Neuronal stem cell (in vitro differentiated cells): ENCODE measurements around the gene OPTC.
A peak's percentile ranks its signal among the peaks of the same experiment; 100 is the strongest.

Source experiments
- DNase-seq: peaks from one replicate; pipeline ENCODE4 v3.0.0-alpha.2; 2013; ENCODE audit warnings: low spot score
- H2AFZ ChIP-seq: one replicate; pipeline ENCODE4 v1.6.1; 2013; ENCODE audit warnings: mild to moderate bottlenecking, low read length, inconsistent platforms
- H2AK5ac ChIP-seq: 2 replicates; pipeline ENCODE4 v1.6.1; 2013; ENCODE audit warnings: low read depth, mild to moderate bottlenecking, inconsistent platforms, low read length, moderate library complexity, mixed read lengths
- H2BK120ac ChIP-seq: 2 replicates; pipeline ENCODE4 v1.6.1; 2013; ENCODE audit warnings: low read depth, mild to moderate bottlenecking, inconsistent platforms, low read length, moderate library complexity, mixed read lengths
- H2BK12ac ChIP-seq: one replicate; pipeline ENCODE4 v1.6.1; 2013; ENCODE audit warnings: low read length, inconsistent platforms
- H2BK15ac ChIP-seq: 2 replicates; pipeline ENCODE4 v1.6.1; 2013; ENCODE audit warnings: mild to moderate bottlenecking, low read length, inconsistent platforms, mixed read lengths
- H2BK5ac ChIP-seq: one replicate; pipeline ENCODE4 v1.6.1; 2013; ENCODE audit warnings: inconsistent platforms, mild to moderate bottlenecking, low read length, moderate library complexity
- H3K14ac ChIP-seq: one replicate; pipeline ENCODE4 v1.6.1; 2013; ENCODE audit warnings: low read length, inconsistent platforms
- H3K18ac ChIP-seq: 2 replicates; pipeline ENCODE4 v1.6.1; 2013; ENCODE audit warnings: low read length, inconsistent platforms
- H3K23ac ChIP-seq: 2 replicates; pipeline ENCODE4 v1.6.1; 2013; ENCODE audit warnings: low read depth, mild to moderate bottlenecking, mixed read lengths, low read length, inconsistent platforms; ENCODE audit not compliant: poor library complexity
- H3K27ac ChIP-seq: replicated peaks from 3 replicates; pipeline ENCODE4 v1.5.1; 2013; ENCODE audit warnings: low read length, inconsistent platforms
- H3K27me3 ChIP-seq, 3 experiments: 2 replicates each; pipeline ENCODE4 v1.6.1; 2013; ENCODE audit warnings: low read length in 3 of 3, mild to moderate bottlenecking in 2 of 3, inconsistent platforms in 1 of 3, low read depth in 1 of 3, mixed read lengths in 1 of 3, moderate library complexity in 1 of 3; ENCODE audit not compliant: control insufficient read depth in 3 of 3, insufficient read depth in 3 of 3
- H3K36me3 ChIP-seq, 2 donors: replicated peaks in 1 of 2; 2 replicates each; pipeline ENCODE4 v1.6.1; 2013; ENCODE audit warnings: low read length in 2 of 2; ENCODE audit not compliant: control insufficient read depth in 2 of 2, insufficient read depth in 2 of 2
- H3K4ac ChIP-seq: 2 replicates; pipeline ENCODE4 v1.6.1; 2013; ENCODE audit warnings: inconsistent platforms, mild to moderate bottlenecking, low read length, moderate library complexity
- H3K4me1 ChIP-seq, 2 donors: 1 replicate in 1 of 2; 2 replicates in 1 of 2; pipeline ENCODE4 v1.6.1; 2013; ENCODE audit warnings: low read length in 2 of 2, low read depth in 1 of 2; ENCODE audit not compliant: control insufficient read depth in 2 of 2, insufficient read depth in 1 of 2
- H3K4me2 ChIP-seq: one replicate; pipeline ENCODE4 v1.6.1; 2013; ENCODE audit warnings: mild to moderate bottlenecking, low read length, inconsistent platforms; ENCODE audit not compliant: insufficient read depth, poor library complexity, severe bottlenecking
- H3K4me3 ChIP-seq, 2 donors: 2 replicates each; pipeline ENCODE4 v1.5.1; 2013; ENCODE audit warnings: low read length in 2 of 2, mild to moderate bottlenecking in 2 of 2, inconsistent platforms in 1 of 2, moderate library complexity in 1 of 2
- H3K79me1 ChIP-seq: one replicate; pipeline ENCODE4 v1.6.1; 2013; ENCODE audit warnings: low read depth, mild to moderate bottlenecking, inconsistent platforms, low read length, moderate library complexity
- H3K9ac ChIP-seq: one replicate; pipeline ENCODE4 v1.6.1; 2013; ENCODE audit warnings: mild to moderate bottlenecking, low read depth, low read length, inconsistent platforms; ENCODE audit not compliant: poor library complexity
- H3K9me3 ChIP-seq, 2 donors: replicated peaks in 1 of 2; 2 replicates each; pipeline versions ENCODE3 to v1.6.1; 2013; ENCODE audit warnings: low read length in 2 of 2, mild to moderate bottlenecking in 2 of 2, inconsistent platforms in 1 of 2, low read depth in 1 of 2, mixed read lengths in 1 of 2, moderate library complexity in 1 of 2; ENCODE audit not compliant: control insufficient read depth in 2 of 2, insufficient read depth in 1 of 2
- H4K8ac ChIP-seq: one replicate; pipeline ENCODE4 v1.6.1; 2013; ENCODE audit warnings: low read depth, mild to moderate bottlenecking, inconsistent platforms, low read length, moderate library complexity
- H4K91ac ChIP-seq: one replicate; pipeline ENCODE4 v1.6.1; 2013; ENCODE audit warnings: low read length, low read depth, mild to moderate bottlenecking, inconsistent platforms; ENCODE audit not compliant: poor library complexity
- WGBS, 2 donors: extraction: QIAGEN DNeasy Blood & Tissue Kit; methylation state at CpG; one replicate each; pipeline ENCODE4 v1.1.7; 2013; ENCODE audit warnings: missing lambda C conversion rate in 2 of 2, mixed read lengths in 1 of 2; ENCODE audit not compliant: insufficient read length in 2 of 2, insufficient replicate concordance in 1 of 2; ENCODE audit errors: extremely low coverage in 2 of 2; 5-methylcytosine and 5-hydroxymethylcytosine counted together

OPTC gene

GRCh38 chr1:203451836-203452784 is 41.8 kb upstream of the OPTC start:
- no peak overlapping the region for H3K4ac ChIP-seq
- H3K23ac ChIP-seq = no peak overlapping the region
- no peak overlapping the region for H2AK5ac ChIP-seq
- H3K27me3 ChIP-seq = peaks cover 0 to 61% (median 0%) of the 10 kb centered on the region in 3 experiments
- no peak overlapping the region for H2AFZ ChIP-seq
- H3K9ac ChIP-seq = no peak overlapping the region
- no peaks in the 10 kb centered on the region for H3K9me3 ChIP-seq
- H4K8ac ChIP-seq = no peak overlapping the region
- H3K4me1 ChIP-seq = peaks cover 3 to 25% of the 10 kb centered on the region in 2 donors
- H2BK120ac ChIP-seq = no peak overlapping the region
- H3K36me3 ChIP-seq = no peaks in the 10 kb centered on the region
- no peak overlapping the region for H2BK15ac ChIP-seq
- no peak overlapping the region for H3K27ac ChIP-seq
- H3K4me2 ChIP-seq = no peak overlapping the region
- H4K91ac ChIP-seq = no peak overlapping the region
- H3K4me3 ChIP-seq = no peak overlapping the region
- H2BK5ac ChIP-seq = no peak overlapping the region
- H3K79me1 ChIP-seq = no peaks in the 10 kb centered on the region
- WGBS, 2 donors = no CpG with 5 or more reads among the region's 2 CpGs
- DNase-seq = no peak
- H3K18ac ChIP-seq = peak overlapping the region; percentile 7
- H2BK12ac ChIP-seq = no peak overlapping the region
- no peak overlapping the region for H3K14ac ChIP-seq

DNA sequence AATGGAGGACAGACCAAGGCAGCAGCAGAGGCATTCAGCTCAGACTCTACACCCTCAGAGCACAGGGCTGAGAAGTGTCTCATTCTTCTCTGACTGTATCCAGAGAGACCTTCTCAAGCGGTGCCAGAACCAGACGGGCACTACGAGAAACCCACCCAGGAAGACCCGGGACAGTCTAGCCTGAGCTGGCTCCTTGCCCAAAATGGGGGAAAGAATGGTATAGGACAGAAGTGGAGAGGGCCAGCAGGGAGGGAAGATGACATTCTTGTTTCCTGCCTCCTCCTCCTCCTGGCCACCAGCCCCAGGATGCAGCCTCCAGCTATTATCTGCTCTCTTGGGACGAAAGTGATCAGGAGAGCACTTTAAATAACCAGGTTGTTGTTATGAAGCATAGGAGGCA is 40.9 kb upstream of the OPTC start:
- H3K18ac ChIP-seq = no peak overlapping the region
- H3K79me1 ChIP-seq = no peaks in the 10 kb centered on the region
- no peak for DNase-seq
- WGBS, 2 donors = no CpG with 5 or more reads among the region's 5 CpGs
- H2BK120ac ChIP-seq = no peak overlapping the region
- no peaks in the 10 kb centered on the region for H3K9me3 ChIP-seq
- peak overlapping the region; percentile 51 for H2BK12ac ChIP-seq
- H3K4me3 ChIP-seq = no peak overlapping the region
- no peak overlapping the region for H3K27ac ChIP-seq
- H4K8ac ChIP-seq = no peak overlapping the region
- H3K14ac ChIP-seq = no peak overlapping the region
- no peak overlapping the region for H2BK15ac ChIP-seq
- H2AFZ ChIP-seq = no peak overlapping the region
- H2BK5ac ChIP-seq = no peak overlapping the region
- peaks cover 0 to 56% (median 0%) of the 10 kb centered on the region in 3 experiments for H3K27me3 ChIP-seq
- no peak overlapping the region for H3K9ac ChIP-seq
- no peak overlapping the region for H3K23ac ChIP-seq
- H2AK5ac ChIP-seq = no peak overlapping the region
- no peaks in the 10 kb centered on the region for H3K36me3 ChIP-seq
- H3K4me1 ChIP-seq = peaks cover 3 to 25% of the 10 kb centered on the region in 2 donors
- no peak overlapping the region for H4K91ac ChIP-seq
- no peak overlapping the region for H3K4ac ChIP-seq
- H3K4me2 ChIP-seq = no peak overlapping the region

GRCh38 chr1:203453616-203454015 is 40.3 kb upstream of the OPTC start:
- H3K18ac ChIP-seq = no peak overlapping the region
- peaks cover 0 to 50% (median 0%) of the 10 kb centered on the region in 3 experiments for H3K27me3 ChIP-seq
- H2BK15ac ChIP-seq = peak overlapping the region; percentile 8
- H3K9ac ChIP-seq = no peak overlapping the region
- H3K4me3 ChIP-seq = no peak overlapping the region
- H2AFZ ChIP-seq = no peak overlapping the region
- WGBS, 2 donors = no CpG with 5 or more reads among the region's 5 CpGs
- H2BK120ac ChIP-seq = no peak overlapping the region
- no peak overlapping the region for H3K14ac ChIP-seq
- peaks cover 2 to 19% of the 10 kb centered on the region in 2 donors for H3K4me1 ChIP-seq
- H2BK5ac ChIP-seq = no peak overlapping the region
- no peaks in the 10 kb centered on the region for H3K9me3 ChIP-seq
- H2AK5ac ChIP-seq = no peak overlapping the region
- no peak overlapping the region for H3K23ac ChIP-seq
- no peak overlapping the region for H3K27ac ChIP-seq
- H3K79me1 ChIP-seq = no peaks in the 10 kb centered on the region
- no peak overlapping the region for H4K8ac ChIP-seq
- H3K36me3 ChIP-seq = no peaks in the 10 kb centered on the region
- no peak overlapping the region for H3K4ac ChIP-seq
- DNase-seq = no peak
- no peak overlapping the region for H4K91ac ChIP-seq
- no peak overlapping the region for H2BK12ac ChIP-seq
- no peak overlapping the region for H3K4me2 ChIP-seq

DNA sequence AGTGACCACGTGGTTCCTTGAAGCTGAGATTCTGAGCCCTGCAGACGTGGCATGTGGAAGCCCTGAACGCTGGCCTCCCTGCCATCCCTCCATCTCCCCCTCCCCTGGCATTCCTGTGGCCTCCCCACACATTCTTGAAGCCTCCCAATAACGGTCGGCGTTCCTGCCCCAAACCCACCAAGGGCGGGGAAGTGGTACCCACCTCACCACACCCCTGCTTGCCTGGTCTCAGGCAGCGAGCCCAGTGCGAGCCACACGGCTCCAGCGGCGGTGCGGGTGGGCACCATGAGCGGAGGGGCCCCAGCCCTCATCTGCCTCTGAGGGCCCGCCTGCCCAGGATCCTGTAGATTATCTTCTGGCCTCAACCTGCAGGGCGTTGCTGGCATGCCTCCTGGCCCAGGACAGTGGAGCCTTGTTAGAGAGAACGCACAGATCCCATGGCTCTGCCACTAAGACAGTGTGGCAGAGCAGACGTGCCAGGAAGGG is 38.9 kb upstream of the OPTC start:
- peaks cover 0 to 38% (median 0%) of the 10 kb centered on the region in 3 experiments for H3K27me3 ChIP-seq
- peak overlapping the region; percentile 92 for H3K14ac ChIP-seq
- DNase-seq = no peak
- H3K4ac ChIP-seq = peak overlapping the region; percentile 45
- H3K9me3 ChIP-seq = no peaks in the 10 kb centered on the region
- H3K79me1 ChIP-seq = no peaks in the 10 kb centered on the region
- H3K4me2 ChIP-seq = no peak overlapping the region
- H2BK5ac ChIP-seq = peak overlapping the region; percentile 0
- H3K9ac ChIP-seq = peak overlapping the region; percentile 10
- H2BK15ac ChIP-seq = peak overlapping the region; percentile 95
- peak overlapping the region; percentile 93 for H4K91ac ChIP-seq
- H3K36me3 ChIP-seq = no peaks in the 10 kb centered on the region
- H4K8ac ChIP-seq = no peak overlapping the region
- H3K4me1 ChIP-seq = peaks cover 2 to 19% of the 10 kb centered on the region in 2 donors
- no CpG with 5 or more reads among the region's 18 CpGs for WGBS, 2 donors
- peak overlapping the region; percentile 91 for H3K18ac ChIP-seq
- H2BK120ac ChIP-seq = peak overlapping the region; percentile 52
- peak overlapping the region; percentile 46 for H3K27ac ChIP-seq
- H3K23ac ChIP-seq = peak overlapping the region; percentile 48
- H2BK12ac ChIP-seq = peak overlapping the region; percentile 73
- peak overlapping the region; percentile 87 for H2AK5ac ChIP-seq
- no peak overlapping the region for H3K4me3 ChIP-seq
- H2AFZ ChIP-seq = no peak overlapping the region
